HCT116 (cell line): ENCODE results near the gene HTRA3. TPM values are rescaled to one million over a fixed set of nuclear protein-coding genes. Genes with fewer than 3 reads are reported as not detected.

Source experiments
- ATAC-seq: fragments of 200-7000 bp; cut with Tn5 transposase; 2 replicates; pipeline ENCODE4 v1.9.1; 2020; ENCODE audit warnings: mild to moderate bottlenecking, moderate library complexity
- BruUV-seq: library from RNA; stranded (reverse); fragments of 400-500 nt; replicated peaks from 2 replicates; lab custom pipeline; 2021; lab: Mats Ljungman, UMichigan
- CTCF ChIA-PET: fragments of 300-600 bp; sonication (Branson Sonifier 250); formaldehyde crosslinking; loops from one replicate; lab custom pipeline; 2021; ENCODE audit warnings: antibody characterized with exemption; lab: Charles Lee
- POLR2A ChIA-PET: fragments of 300-600, 350-600 bp; sonication (Branson Sonifier 250); formaldehyde crosslinking; loops from one replicate; lab custom pipeline; 2021; ENCODE audit warnings: antibody characterized with exemption; lab: Charles Lee
- RAD21 ChIA-PET, 2 experiments: fragments of 300-600 bp; sonication (Branson Sonifier 250); formaldehyde crosslinking; loops; one replicate each; lab custom pipeline; 2023; ENCODE audit warnings: low total read pairs in 2 of 2; ENCODE audit not compliant: uncharacterized antibody in 2 of 2, unreplicated experiment in 2 of 2, low non-redundant PET in 1 of 2; lab: Charles Lee
- DNase-seq: peaks from one replicate; pipeline ENCODE4 v3.0.0-alpha.2; 2010; ENCODE audit warnings: low read depth, low spot score
- H2AFZ ChIP-seq: fragments of 200-600 bp; shearing (Covaris generic), sonication (generic); 2 replicates; pipeline ENCODE4 v1.6.1; 2017; ENCODE audit warnings: low read depth, mixed run types, mixed read lengths, antibody characterized with exemption, low read length; ENCODE audit not compliant: poor library complexity, severe bottlenecking
- H3K27ac ChIP-seq: 2 replicates; pipeline ENCODE4 v1.5.1; 2012; ENCODE audit warnings: low read depth, low read length
- H3K27me3 ChIP-seq: fragments of 200-600 bp; sonication (generic); 2 replicates; pipeline ENCODE4 v1.6.1; 2016; ENCODE audit warnings: mixed run types, low read length, mixed read lengths; ENCODE audit not compliant: insufficient read depth
- H3K36me3 ChIP-seq, 2 experiments: fragments of 200-500 bp in 1 of 2; fragments of 200-600 bp in 1 of 2; sonication (Bioruptor generic) in 1 of 2; sonication (generic) in 1 of 2; 2 replicates each; pipeline versions ENCODE4 v1.5.1 to v1.6.1; 2014 to 2016; ENCODE audit warnings: low read length in 2 of 2, inconsistent platforms in 1 of 2, mixed read lengths in 1 of 2, mixed run types in 1 of 2; ENCODE audit not compliant: insufficient read depth in 2 of 2, control insufficient read depth in 1 of 2
- H3K4me1 ChIP-seq, 2 experiments: fragments of 200-600 bp in 1 of 2; sonication (generic) in 1 of 2; 2 replicates each; pipeline versions ENCODE4 v1.5.1 to v1.6.1; 2012 to 2017; ENCODE audit warnings: low read length in 2 of 2, inconsistent platforms in 1 of 2, mild to moderate bottlenecking in 1 of 2, mixed read lengths in 1 of 2, mixed run types in 1 of 2, moderate library complexity in 1 of 2; ENCODE audit not compliant: insufficient read depth in 2 of 2, control insufficient read depth in 1 of 2
- H3K4me2 ChIP-seq: fragments of 200-600 bp; sonication (generic); 2 replicates; pipeline ENCODE4 v1.6.1; 2017; ENCODE audit warnings: mixed run types, low read length, mixed read lengths
- H3K4me3 ChIP-seq, 2 experiments: fragments of 200-600 bp in 1 of 2; sonication (generic) in 1 of 2; replicated peaks in 1 of 2; 2 replicates each; pipeline ENCODE4 v1.5.1; 2011 to 2016; ENCODE audit warnings: low read length in 2 of 2, control low read depth in 1 of 2, low read depth in 1 of 2, mild to moderate bottlenecking in 1 of 2, mixed read lengths in 1 of 2, mixed run types in 1 of 2
- H3K79me2 ChIP-seq: fragments of 200-600 bp; sonication (generic); 2 replicates; pipeline ENCODE4 v1.6.1; 2017; ENCODE audit warnings: mild to moderate bottlenecking, mixed run types, low read length, moderate library complexity, mixed read lengths; ENCODE audit not compliant: insufficient read depth
- H3K9ac ChIP-seq: fragments of 200-600 bp; sonication (generic); 2 replicates; pipeline ENCODE4 v1.6.1; 2016; ENCODE audit warnings: low read length, mixed read lengths
- H3K9me2 ChIP-seq: fragments of 200-600 bp; sonication (generic), shearing (Covaris generic); 2 replicates; pipeline ENCODE4 v1.6.1; 2017; ENCODE audit warnings: mixed run types, mild to moderate bottlenecking, moderate library complexity; ENCODE audit not compliant: insufficient read depth
- H3K9me3 ChIP-seq, 2 experiments: fragments of 200-500 bp in 1 of 2; fragments of 200-600 bp in 1 of 2; sonication (Bioruptor generic) in 1 of 2; sonication (generic) in 1 of 2; 2 replicates each; pipeline ENCODE4 v1.6.1; 2014 to 2017; ENCODE audit warnings: low read length in 2 of 2, mixed read lengths in 2 of 2, inconsistent platforms in 1 of 2, low read depth in 1 of 2, mild to moderate bottlenecking in 1 of 2, mixed run types in 1 of 2, moderate library complexity in 1 of 2; ENCODE audit not compliant: control insufficient read depth in 1 of 2, insufficient read depth in 1 of 2
- H4K20me1 ChIP-seq: fragments of 200-600 bp; sonication (generic), shearing (Covaris generic); 2 replicates; pipeline ENCODE4 v1.6.1; 2017; ENCODE audit warnings: mixed run types, mild to moderate bottlenecking, moderate library complexity; ENCODE audit not compliant: insufficient read depth
- CBX3 ChIP-seq: IDR thresholded peaks from 2 replicates; pipeline ENCODE4 v1.6.1; 2012; ENCODE audit warnings: low read depth
- CEBPB ChIP-seq: IDR thresholded peaks from 2 replicates; pipeline ENCODE4 v1.6.1; 2012; ENCODE audit warnings: low read depth
- EGR1 ChIP-seq: IDR thresholded peaks from 2 replicates; pipeline ENCODE4 v1.6.1; 2012; ENCODE audit warnings: low read depth
- ELF1 ChIP-seq: IDR thresholded peaks from 2 replicates; pipeline ENCODE4 v1.6.1; 2012; ENCODE audit warnings: low read depth, borderline replicate concordance
- EZH2phosphoT487 ChIP-seq: fragments of 200-600 bp; IDR thresholded peaks from 2 replicates; pipeline ENCODE4 v1.6.1; 2018; ENCODE audit warnings: antibody characterized with exemption, borderline replicate concordance
- FOSL1 ChIP-seq: IDR thresholded peaks from 2 replicates; pipeline ENCODE4 v1.6.1; 2012; ENCODE audit warnings: low read depth
- POLR2A ChIP-seq: IDR thresholded peaks from 2 replicates; pipeline ENCODE4 v1.7.0; 2011; ENCODE audit warnings: borderline replicate concordance; ENCODE audit not compliant: insufficient read depth, insufficient read length; ENCODE audit errors: extremely low read depth
- POLR2AphosphoS5 ChIP-seq: IDR thresholded peaks from 2 replicates; pipeline ENCODE4 v1.6.1; 2011; ENCODE audit warnings: mild to moderate bottlenecking, low read depth, low read length, moderate library complexity
- RAD21 ChIP-seq: IDR thresholded peaks from 2 replicates; pipeline ENCODE4 v1.6.1; 2012; ENCODE audit warnings: low read depth, mild to moderate bottlenecking
- SIN3A ChIP-seq: IDR thresholded peaks from 2 replicates; pipeline ENCODE4 v1.6.1; 2012; ENCODE audit warnings: low read depth
- SP1 ChIP-seq: IDR thresholded peaks from 2 replicates; pipeline ENCODE4 v1.6.1; 2012; ENCODE audit warnings: low read depth
- SRF ChIP-seq: IDR thresholded peaks from 2 replicates; pipeline ENCODE4 v1.6.1; 2012; ENCODE audit warnings: low read depth
- YY1 ChIP-seq: IDR thresholded peaks from 2 replicates; pipeline ENCODE4 v1.6.1; 2011; ENCODE audit warnings: low read length, low read depth, moderate library complexity, mild to moderate bottlenecking; ENCODE audit not compliant: insufficient replicate concordance; ENCODE audit errors: extremely low read depth
- intact Hi-C: fragments of 100-400 bp; cut with micrococcal nuclease; formaldehyde crosslinking; loops from 2 replicates; pipeline ENCODE4 v1.10.0; 2022
- total RNA-seq: library from RNA; stranded (reverse); gene quantifications from one replicate; pipeline ENCODE4 v1.2.1, GENCODE V29; 2021; ENCODE audit not compliant: unreplicated experiment
- TF ChIP-seq, protein P1 (sequence below): IDR thresholded peaks from 2 replicates; pipeline ENCODE4 v1.6.1; 2011; ENCODE audit warnings: mild to moderate bottlenecking, low read length, moderate library complexity; ENCODE audit not compliant: insufficient replicate concordance; ENCODE audit errors: extremely low read depth
- TF ChIP-seq, protein P2 (sequence below): IDR thresholded peaks from 2 replicates; pipeline ENCODE4 v1.6.1; 2012
- TF ChIP-seq, protein P3 (sequence below): IDR thresholded peaks from 2 replicates; pipeline ENCODE4 v1.6.1; 2012

HTRA3 gene
- total RNA-seq, 1 experiment from 2014 or later, result not detected

DNA sequence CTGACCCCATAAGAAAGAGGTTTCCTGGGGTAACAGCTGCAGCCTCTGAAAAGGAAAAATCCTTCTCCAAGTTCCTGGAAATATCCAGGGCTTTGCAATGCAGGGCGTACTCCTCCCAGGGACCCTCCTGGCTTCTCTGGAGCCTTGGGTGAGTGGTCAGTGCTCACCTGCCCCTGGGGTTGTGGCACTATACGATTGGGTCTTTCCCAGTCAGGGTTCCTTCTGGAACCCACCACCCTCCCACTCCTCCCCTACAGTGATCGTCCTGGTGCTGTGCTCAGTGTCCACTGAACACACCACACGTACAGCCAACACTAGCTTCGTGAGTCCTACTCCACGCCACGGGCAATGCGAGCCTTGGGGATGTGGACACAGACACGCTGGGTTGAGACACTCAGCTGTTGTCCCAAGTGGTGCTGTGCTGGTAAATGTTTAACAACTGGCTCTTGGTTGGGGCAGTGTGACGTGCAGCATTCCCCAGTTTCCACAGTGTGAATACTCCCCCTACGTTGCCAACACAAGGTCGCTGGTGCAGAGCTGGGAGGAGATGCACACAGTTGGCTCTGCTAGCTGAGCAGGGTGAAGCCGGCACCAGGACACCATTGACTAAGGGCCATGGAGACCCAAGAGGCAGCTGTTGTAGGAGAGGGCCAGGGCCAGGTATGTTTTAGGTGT, 65.4 kb downstream of the HTRA3 start:
- Histone ChIP-seq H3K36me3 (no peaks in the 10 kb centered on the region), H2AFZ (no peak overlapping the region), H3K4me3 (no peak overlapping the region), H3K4me2 (no peak overlapping the region), H3K27me3 (no peaks in the 10 kb centered on the region), H3K9me3 (peaks cover 0 to 8% of the 10 kb centered on the region in 2 experiments; a peak in 3 of 4 replicates), H3K9ac (no peak overlapping the region), H4K20me1 (no peaks in the 10 kb centered on the region), H3K9me2 (no peaks in the 10 kb centered on the region), H3K27ac (no peak overlapping the region), H3K4me1 (peaks cover 0 to 4% of the 10 kb centered on the region in 2 experiments; a peak in 1 of 4 replicates), H3K79me2 (no peaks in the 10 kb centered on the region)
- RAD21 ChIA-PET, result no interaction called here
- no peak for ATAC-seq
- no TSS peak for BruUV-seq
- intact Hi-C loops, result no loop called here
- DNase-seq, result no peak
- CTCF ChIA-PET, result no interaction called here
- no peak for TF ChIP-seq EZH2phosphoT487
- no peak for TF ChIP-seq EGR1
- TF ChIP-seq FOSL1, result no peak
- TF ChIP-seq POLR2A, result no peak
- no peak for TF ChIP-seq SIN3A
- TF ChIP-seq SRF, result no peak
- no peak for TF ChIP-seq POLR2AphosphoS5
- POLR2A ChIA-PET, result no interaction called here

DNA sequence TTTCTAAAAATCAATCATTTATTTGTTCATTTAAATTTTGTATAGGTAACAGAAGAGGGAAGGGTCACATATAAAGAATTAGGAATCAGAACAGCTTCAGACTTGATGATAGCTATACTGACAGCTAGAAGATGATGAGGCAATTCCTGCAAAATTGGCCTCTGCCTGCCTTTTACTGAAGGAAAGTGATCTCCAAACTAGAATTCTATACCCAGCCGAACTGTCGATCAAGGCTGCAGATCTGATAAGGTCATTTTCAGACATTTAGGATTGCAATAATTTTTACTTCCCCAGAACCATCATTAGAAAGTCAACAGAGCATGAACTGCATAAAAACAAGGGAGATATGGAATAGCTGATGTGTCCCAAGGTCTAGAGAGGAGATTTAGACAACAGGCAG, 66.3 kb downstream of the HTRA3 start:
- Histone ChIP-seq H3K9ac (no peak overlapping the region), H3K4me1 (peaks cover 0 to 4% of the 10 kb centered on the region in 2 experiments; a peak in 1 of 4 replicates), H4K20me1 (no peaks in the 10 kb centered on the region), H3K79me2 (no peaks in the 10 kb centered on the region), H3K36me3 (no peaks in the 10 kb centered on the region), H3K9me2 (no peaks in the 10 kb centered on the region), H3K27me3 (no peaks in the 10 kb centered on the region), H3K4me2 (no peak overlapping the region), H3K9me3 (peaks cover 0 to 8% of the 10 kb centered on the region in 2 experiments; a peak in 3 of 4 replicates), H2AFZ (no peak overlapping the region), H3K4me3 (no peak overlapping the region), H3K27ac (no peak overlapping the region)
- ATAC-seq (no peak), DNase-seq (no peak)
- intact Hi-C loops, result no loop called here
- RAD21 ChIA-PET, result no interaction called here
- TF ChIP-seq RAD21, result no peak
- no peak for TF ChIP-seq EZH2phosphoT487
- no peak for TF ChIP-seq CBX3
- TF ChIP-seq SIN3A, result no peak
- TF ChIP-seq, protein P1, sequence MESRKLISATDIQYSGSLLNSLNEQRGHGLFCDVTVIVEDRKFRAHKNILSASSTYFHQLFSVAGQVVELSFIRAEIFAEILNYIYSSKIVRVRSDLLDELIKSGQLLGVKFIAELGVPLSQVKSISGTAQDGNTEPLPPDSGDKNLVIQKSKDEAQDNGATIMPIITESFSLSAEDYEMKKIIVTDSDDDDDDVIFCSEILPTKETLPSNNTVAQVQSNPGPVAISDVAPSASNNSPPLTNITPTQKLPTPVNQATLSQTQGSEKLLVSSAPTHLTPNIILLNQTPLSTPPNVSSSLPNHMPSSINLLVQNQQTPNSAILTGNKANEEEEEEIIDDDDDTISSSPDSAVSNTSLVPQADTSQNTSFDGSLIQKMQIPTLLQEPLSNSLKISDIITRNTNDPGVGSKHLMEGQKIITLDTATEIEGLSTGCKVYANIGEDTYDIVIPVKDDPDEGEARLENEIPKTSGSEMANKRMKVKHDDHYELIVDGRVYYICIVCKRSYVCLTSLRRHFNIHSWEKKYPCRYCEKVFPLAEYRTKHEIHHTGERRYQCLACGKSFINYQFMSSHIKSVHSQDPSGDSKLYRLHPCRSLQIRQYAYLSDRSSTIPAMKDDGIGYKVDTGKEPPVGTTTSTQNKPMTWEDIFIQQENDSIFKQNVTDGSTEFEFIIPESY, result no peak
- no peak for TF ChIP-seq SP1
- TF ChIP-seq YY1, result no peak
- TF ChIP-seq POLR2A, result no peak
- TF ChIP-seq, protein P2, sequence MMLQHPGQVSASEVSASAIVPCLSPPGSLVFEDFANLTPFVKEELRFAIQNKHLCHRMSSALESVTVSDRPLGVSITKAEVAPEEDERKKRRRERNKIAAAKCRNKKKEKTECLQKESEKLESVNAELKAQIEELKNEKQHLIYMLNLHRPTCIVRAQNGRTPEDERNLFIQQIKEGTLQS, result no peak
- TF ChIP-seq CEBPB, result no peak
- no peak for TF ChIP-seq ELF1
- TF ChIP-seq, protein P3, sequence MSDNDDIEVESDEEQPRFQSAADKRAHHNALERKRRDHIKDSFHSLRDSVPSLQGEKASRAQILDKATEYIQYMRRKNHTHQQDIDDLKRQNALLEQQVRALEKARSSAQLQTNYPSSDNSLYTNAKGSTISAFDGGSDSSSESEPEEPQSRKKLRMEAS, result no peak
- TF ChIP-seq FOSL1, result no peak
- BruUV-seq, result no TSS peak
- CTCF ChIA-PET, result no interaction called here
- POLR2A ChIA-PET, result no interaction called here
